K562 (cell line): ENCODE results near the gene ANKEF1. TPM values are rescaled to one million over a fixed set of nuclear protein-coding genes. Genes with fewer than 3 reads are reported as not detected.

Experiments
- ATAC-seq: fragments of 200-7000 bp; cut with Tn5 transposase; 3 replicates; pipeline ENCODE4 v1.9.1; 2020; ENCODE audit warnings: moderate library complexity
- BruUV-seq: library from RNA; stranded (reverse); fragments of 400-500 nt; replicated peaks from 2 replicates; lab custom pipeline; 2021; lab: Mats Ljungman, UMichigan
- CTCF ChIA-PET: fragments of 300-600 bp; formaldehyde crosslinking; extraction: SDS; loops from one replicate; lab custom pipeline; 2021; ENCODE audit warnings: low intra/inter-chr PET ratio; lab: Yijun Ruan, JAX
- POLR2A ChIA-PET: fragments of 300-600, 350-650 bp; sonication (Branson Sonifier 250); formaldehyde crosslinking; extraction: SDS; loops from one replicate; lab custom pipeline; 2021; ENCODE audit warnings: antibody characterized with exemption, inconsistent platforms; lab: Yijun Ruan, JAX
- DNase-seq, 4 experiments: peaks; one replicate each; pipeline versions ENCODE4 v3.0.0 to v3.0.0-alpha.2; 2011 to 2018; ENCODE audit warnings: low spot score in 3 of 4, mixed read lengths in 3 of 4; ENCODE audit errors: extremely low read depth in 1 of 4
- FAIRE-seq: peaks from 2 replicates; lab custom pipeline; 2011; peaks lifted over from hg19 to GRCh38; lab: Jason Lieb, UNC
- H2AFZ ChIP-seq: 2 replicates; pipeline ENCODE4 v1.6.0; 2011; ENCODE audit warnings: low read depth, low read length, control low read depth, inconsistent platforms
- H3K27ac ChIP-seq: fragments of 200-600 bp; 3 replicates; pipeline ENCODE4 v1.8.0; 2011; ENCODE audit warnings: low read depth, mild to moderate bottlenecking, control low read depth, inconsistent platforms, low read length, moderate library complexity, mixed read lengths; ENCODE audit errors: extremely low read depth
- H3K27me3 ChIP-seq, 2 experiments: fragments of 300-600 bp in 1 of 2; 2 replicates in 1 of 2; 3 replicates in 1 of 2; pipeline versions ENCODE4 v1.6.0 to v1.8.0; 2011; ENCODE audit warnings: inconsistent platforms in 2 of 2, low read length in 2 of 2, mild to moderate bottlenecking in 1 of 2, mixed read lengths in 1 of 2, moderate library complexity in 1 of 2; ENCODE audit not compliant: control insufficient read depth in 2 of 2, insufficient read depth in 2 of 2
- H3K36me3 ChIP-seq: fragments of 300-600 bp; 3 replicates; pipeline ENCODE4 v1.8.0; 2011; ENCODE audit warnings: mild to moderate bottlenecking, low read length, inconsistent platforms; ENCODE audit not compliant: control insufficient read depth, insufficient read depth
- H3K4me1 ChIP-seq, 2 experiments: fragments of 200-600 bp in 1 of 2; replicated peaks in 1 of 2; 2 replicates in 1 of 2; 3 replicates in 1 of 2; pipeline versions ENCODE4 v1.5.1 to v1.8.0; 2011; ENCODE audit warnings: inconsistent platforms in 2 of 2, low read length in 2 of 2, mild to moderate bottlenecking in 1 of 2, mixed read lengths in 1 of 2, moderate library complexity in 1 of 2; ENCODE audit not compliant: control insufficient read depth in 2 of 2, insufficient read depth in 2 of 2
- H3K4me2 ChIP-seq: 2 replicates; pipeline ENCODE4 v1.6.1; 2011; ENCODE audit warnings: low read length, control low read depth, inconsistent platforms, mixed read lengths; ENCODE audit not compliant: insufficient read depth
- H3K4me3 ChIP-seq: fragments of 200-600 bp; sonication (generic), shearing (Covaris generic); 2 replicates; pipeline ENCODE4 v1.5.1; 2016; ENCODE audit warnings: control low read depth, inconsistent platforms
- H3K79me2 ChIP-seq: fragments of 200-600 bp; 3 replicates; pipeline ENCODE4 v1.8.0; 2011; ENCODE audit warnings: low read length, inconsistent platforms; ENCODE audit not compliant: control insufficient read depth, insufficient read depth
- H3K9ac ChIP-seq, 2 experiments: 2 replicates each; pipeline versions ENCODE4 v1.6.0 to v1.6.1; 2011; ENCODE audit warnings: low read depth in 2 of 2, low read length in 2 of 2, control low read depth in 1 of 2, inconsistent platforms in 1 of 2, mild to moderate bottlenecking in 1 of 2, mixed read lengths in 1 of 2; ENCODE audit not compliant: insufficient read depth in 1 of 2
- H3K9me1 ChIP-seq: one replicate; pipeline ENCODE4 v1.6.0; 2011; ENCODE audit warnings: inconsistent platforms, mild to moderate bottlenecking, low read length, moderate library complexity; ENCODE audit not compliant: control insufficient read depth, insufficient read depth
- H3K9me3 ChIP-seq: replicated peaks from 2 replicates; pipeline ENCODE4 v1.5.1; 2011; ENCODE audit warnings: low read depth, low read length, inconsistent platforms; ENCODE audit not compliant: control insufficient read depth, insufficient read depth
- H4K20me1 ChIP-seq: replicated peaks from 2 replicates; pipeline ENCODE4 v1.6.1; 2011; ENCODE audit warnings: low read length, inconsistent platforms, mixed read lengths; ENCODE audit not compliant: control insufficient read depth, insufficient read depth
- BHLHE40 ChIP-seq: IDR thresholded peaks from 2 replicates; pipeline ENCODE4 v1.6.1; 2011; ENCODE audit warnings: low read length, improper control_type of control experiment
- BRF1 ChIP-seq: IDR thresholded peaks from 3 replicates; pipeline ENCODE4 v1.6.1; 2011; ENCODE audit warnings: borderline replicate concordance, mild to moderate bottlenecking; ENCODE audit not compliant: insufficient read length; ENCODE audit errors: extremely low read depth
- CCAR2 ChIP-seq: fragments of 200-400 bp; formaldehyde crosslinking; IDR thresholded peaks from 2 replicates; pipeline ENCODE4 v1.6.1; 2017; ENCODE audit warnings: mild to moderate bottlenecking, low read depth, low read length
- CREB3L1 ChIP-seq: fragments of 450-650 bp; IDR thresholded peaks from 2 replicates; pipeline ENCODE4 v1.6.1; 2014; ENCODE audit warnings: low read depth, mild to moderate bottlenecking, moderate library complexity, borderline replicate concordance
- HEY1 ChIP-seq: fragments of 250-450 bp; sonication (Bioruptor Pico); IDR thresholded peaks from 2 replicates; pipeline ENCODE4 v1.5.0; 2020; ENCODE audit warnings: mild to moderate bottlenecking, moderate library complexity, borderline replicate concordance
- HIVEP1 ChIP-seq: fragments of 250-450 bp; sonication (Bioruptor Pico); IDR thresholded peaks from 2 replicates; pipeline ENCODE4 v1.4.0; 2020; ENCODE audit warnings: mild to moderate bottlenecking
- MTA2 ChIP-seq: fragments of 450-650 bp; IDR thresholded peaks from 2 replicates; pipeline ENCODE4 v1.6.1; 2016; ENCODE audit warnings: low read depth
- RB1 ChIP-seq: fragments of 450-650 bp; IDR thresholded peaks from 2 replicates; pipeline ENCODE4 v1.6.1; 2017; ENCODE audit warnings: low read depth, mild to moderate bottlenecking
- TFAM ChIP-seq: fragments of 250-450 bp; sonication (Bioruptor Pico); conservative IDR thresholded peaks from 2 replicates; pipeline ENCODE4 v1.5.0; 2021; ENCODE audit warnings: mild to moderate bottlenecking, moderate library complexity
- TFAP4 ChIP-seq: sonication (generic); formaldehyde crosslinking; IDR thresholded peaks from 2 replicates; pipeline ENCODE4 v1.8.0; 2022; ENCODE audit warnings: missing genetic modification reagents, mild to moderate bottlenecking, moderate library complexity, borderline replicate concordance
- TFE3 ChIP-seq: fragments of 450-650 bp; formaldehyde crosslinking; IDR thresholded peaks from 2 replicates; pipeline ENCODE4 v1.4.0; 2020; ENCODE audit warnings: mild to moderate bottlenecking, mixed read lengths
- XRCC3 ChIP-seq: fragments of 450-650 bp; IDR thresholded peaks from 2 replicates; pipeline ENCODE4 v1.6.1; 2017; ENCODE audit warnings: mild to moderate bottlenecking, moderate library complexity
- ZBTB11 ChIP-seq, 3 experiments: fragments of 200-800 bp in 1 of 3; fragments of 250-450 bp in 1 of 3; fragments of 450-650 bp in 1 of 3; sonication (Bioruptor Pico) in 1 of 3; sonication (Bioruptor generic) in 1 of 3; formaldehyde crosslinking in 1 of 3; IDR thresholded peaks; 2 replicates each; pipeline versions ENCODE4 v1.6.1 to v1.8.0; 2016 to 2022; ENCODE audit warnings: mild to moderate bottlenecking in 2 of 3, missing genetic modification characterization in 2 of 3, missing compliant biosample characterization in 1 of 3, moderate library complexity in 1 of 3
- ZNF668 ChIP-seq: fragments of 250-450 bp; sonication (Bioruptor Pico); IDR thresholded peaks from 2 replicates; pipeline ENCODE4 v1.8.0; 2022; ENCODE audit warnings: mild to moderate bottlenecking, inconsistent platforms
- WGBS: fragments of 100-300 bp; shearing (Covaris generic); methylation state at CpG from one replicate; pipeline ENCODE4 v1.1.6; 2016; ENCODE audit warnings: low coverage, mixed read lengths; ENCODE audit not compliant: insufficient coverage; ENCODE audit errors: missing lambda C conversion rate; 5-methylcytosine and 5-hydroxymethylcytosine counted together
- in situ Hi-C: fragments of 300-500 bp; cut with MboI; formaldehyde crosslinking; loops from 4 replicates; pipeline ENCODE4 v1.15.0; 2018; ENCODE audit warnings: inconsistent platforms, mixed read lengths
- intact Hi-C: fragments of 100-400 bp; cut with micrococcal nuclease; formaldehyde crosslinking; loops from 2 replicates; pipeline ENCODE4 v1.14.2; 2022
- polyA plus RNA-seq, 8 experiments: library from polyadenylated mRNA; depleted of rRNA in 4 of 8; stranded (reverse) in 5 of 8; unstranded in 3 of 8; fragments of >200 nt; fragmentation: Nextera tagmentation in 2 of 8; fragmentation: Illumina TruSeq in 1 of 8; extraction: Ambion mirVana in 2 of 8; extraction: Trizol in 1 of 8; gene quantifications; 2 replicates each; pipeline versions ENCODE4 v1.2.1 to v1.2.3, GENCODE V29; 2011 to 2014; ENCODE audit warnings: inconsistent platforms in 1 of 8, missing spikeins in 1 of 8
- total RNA-seq, 7 experiments: library from RNA; depleted of rRNA in 6 of 7; stranded (reverse); fragments of >200 nt in 6 of 7; fragmentation: Illumina TruSeq in 2 of 7; extraction: Trizol in 2 of 7; gene quantifications; 2 replicates each; pipeline versions ENCODE4 v1.2.1 to v1.2.3, GENCODE V29; 2011 to 2021; ENCODE audit warnings: low replicate concordance in 1 of 7
- TF ChIP-seq, protein P1 (sequence below): sonication (generic); IDR thresholded peaks from 2 replicates; pipeline ENCODE4 v1.6.1; 2016

ANKEF1 gene
- total and polyA plus RNA-seq, 9 of the 15 experiments (the other 6 are each of a cell fraction or from before 2014, with no cell fraction given) = 0.35 to 2.1 (median 1.7) TPM

DNA sequence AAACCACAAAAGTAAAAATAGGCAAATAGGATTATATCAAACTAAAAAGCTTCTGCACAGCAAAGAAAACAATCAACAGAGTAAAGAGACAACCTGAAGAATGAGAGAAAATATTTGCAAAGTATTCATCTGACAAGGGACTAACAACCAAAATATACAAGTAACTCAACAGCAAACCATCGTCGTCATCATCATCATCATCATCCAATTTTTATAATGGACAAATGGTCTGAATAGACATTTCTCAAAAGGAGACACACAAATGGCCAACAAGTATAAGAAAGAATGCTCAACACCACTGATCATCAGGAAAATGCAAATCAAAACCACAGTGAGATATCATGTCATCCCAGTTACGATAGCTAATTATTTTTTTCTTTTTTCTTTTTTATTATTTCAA lies 62.0 kb downstream of the ANKEF1 start:
- POLR2A ChIA-PET = no interaction called here
- BruUV-seq = no TSS peak
- in situ Hi-C loops = no loop called here
- no peaks in the 10 kb centered on the region for H3K9me1 ChIP-seq
- TF ChIP-seq HEY1 = no peak
- no peak for TF ChIP-seq CCAR2
- no peak for TF ChIP-seq MTA2
- no peak for TF ChIP-seq TFE3 (CRISPR knock-in tag)
- TF ChIP-seq RB1 = no peak
- TF ChIP-seq TFAP4 (CRISPR knock-in tag) = no peak
- TF ChIP-seq, protein P1, sequence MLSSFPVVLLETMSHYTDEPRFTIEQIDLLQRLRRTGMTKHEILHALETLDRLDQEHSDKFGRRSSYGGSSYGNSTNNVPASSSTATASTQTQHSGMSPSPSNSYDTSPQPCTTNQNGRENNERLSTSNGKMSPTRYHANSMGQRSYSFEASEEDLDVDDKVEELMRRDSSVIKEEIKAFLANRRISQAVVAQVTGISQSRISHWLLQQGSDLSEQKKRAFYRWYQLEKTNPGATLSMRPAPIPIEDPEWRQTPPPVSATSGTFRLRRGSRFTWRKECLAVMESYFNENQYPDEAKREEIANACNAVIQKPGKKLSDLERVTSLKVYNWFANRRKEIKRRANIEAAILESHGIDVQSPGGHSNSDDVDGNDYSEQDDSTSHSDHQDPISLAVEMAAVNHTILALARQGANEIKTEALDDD = no peak
- TF ChIP-seq XRCC3 = no peak
- TF ChIP-seq BRF1 = no peak
- no peak for TF ChIP-seq ZBTB11 (CRISPR knock-in tag; IDR thresholded peaks at IDR 0.05)
- no peak for TF ChIP-seq BHLHE40
- no peak for TF ChIP-seq CREB3L1
- no peak for TF ChIP-seq ZNF668 (CRISPR knock-in tag)
- no peak for TF ChIP-seq HIVEP1 (CRISPR knock-in tag)
- no peak for TF ChIP-seq TFAM (CRISPR knock-in tag)
- TF ChIP-seq, all 486 proteins: peak for 0
- H2AFZ ChIP-seq = no peak overlapping the region
- DNase-seq (no peak), FAIRE-seq (no peak), ATAC-seq (no peak)
- H3K4me2 ChIP-seq = no peak overlapping the region
- H3K79me2 ChIP-seq = no peaks in the 10 kb centered on the region
- no peak overlapping the region for H3K9ac ChIP-seq
- H4K20me1 ChIP-seq = no peaks in the 10 kb centered on the region
- H3K4me3 ChIP-seq = no peak overlapping the region
- WGBS = 0% methylated on average over 3 of the region's 3 CpGs
- CTCF ChIA-PET = no interaction called here
- no peak overlapping the region for H3K27ac ChIP-seq
- intact Hi-C loops = no loop called here
- H3K9me3 ChIP-seq = no peaks in the 10 kb centered on the region
- H3K4me1 ChIP-seq = no peaks in the 10 kb centered on the region
- H3K27me3 ChIP-seq = no peaks in the 10 kb centered on the region
- H3K36me3 ChIP-seq = no peaks in the 10 kb centered on the region
